Thoracic aorta (tissue), 2 donors: Measurements from ENCODE around the gene CHD9. TPM values are rescaled to one million over a fixed set of nuclear protein-coding genes. Genes with fewer than 3 reads are reported as not detected.
A peak's percentile ranks its signal among the peaks of the same experiment; 100 is the strongest.

ENCODE experiments used
- ATAC-seq: fragments of 150-250 bp; one replicate; pipeline ENCODE4 v1.8.0; 2017; ENCODE audit warnings: low read depth; ENCODE audit not compliant: insufficient number of reproducible peaks, low FRiP score
- DNase-seq: peaks from one replicate; pipeline ENCODE4 v3.0.0-alpha.2; 2020; ENCODE audit warnings: low spot score
- H3K27ac ChIP-seq, 2 donors: fragments of 200-600 bp; sonication (generic); 1 replicate in 1 of 2; 2 replicates in 1 of 2; pipeline ENCODE4 v1.5.1; 2016; ENCODE audit warnings: mild to moderate bottlenecking in 2 of 2, moderate library complexity in 2 of 2
- H3K27me3 ChIP-seq: fragments of 200-600 bp; sonication (generic); replicated peaks from 2 replicates; pipeline ENCODE4 v1.6.0; 2016; ENCODE audit warnings: mild to moderate bottlenecking; ENCODE audit not compliant: insufficient read depth
- H3K36me3 ChIP-seq: fragments of 200-600 bp; sonication (generic); one replicate; pipeline ENCODE4 v1.5.1; 2016
- H3K4me1 ChIP-seq, 2 donors: fragments of 200-600 bp; sonication (generic); 1 replicate in 1 of 2; 2 replicates in 1 of 2; pipeline versions ENCODE4 v1.5.1 to v1.6.0; 2016; ENCODE audit warnings: low read depth in 2 of 2, mild to moderate bottlenecking in 1 of 2; ENCODE audit not compliant: control insufficient read depth in 1 of 2
- H3K4me3 ChIP-seq: fragments of 200-600 bp; sonication (generic); 2 replicates; pipeline ENCODE4 v1.5.1; 2016; ENCODE audit warnings: mild to moderate bottlenecking
- H3K9me3 ChIP-seq: fragments of 200-600 bp; sonication (generic); 2 replicates; pipeline ENCODE4 v1.5.1; 2016
- total RNA-seq, 2 donors: library from RNA; depleted of rRNA; stranded (reverse); fragments of >200 nt; gene quantifications; one replicate each; pipeline versions ENCODE4 v1.1.0 to v1.2.3, GENCODE V29; 2016
- TF ChIP-seq, protein P1 (sequence below): fragments of 200-600 bp; sonication (generic); IDR thresholded peaks from one replicate; pipeline ENCODE4 v1.5.1; 2019; ENCODE audit warnings: antibody characterized with exemption

CHD9 gene, protein sequence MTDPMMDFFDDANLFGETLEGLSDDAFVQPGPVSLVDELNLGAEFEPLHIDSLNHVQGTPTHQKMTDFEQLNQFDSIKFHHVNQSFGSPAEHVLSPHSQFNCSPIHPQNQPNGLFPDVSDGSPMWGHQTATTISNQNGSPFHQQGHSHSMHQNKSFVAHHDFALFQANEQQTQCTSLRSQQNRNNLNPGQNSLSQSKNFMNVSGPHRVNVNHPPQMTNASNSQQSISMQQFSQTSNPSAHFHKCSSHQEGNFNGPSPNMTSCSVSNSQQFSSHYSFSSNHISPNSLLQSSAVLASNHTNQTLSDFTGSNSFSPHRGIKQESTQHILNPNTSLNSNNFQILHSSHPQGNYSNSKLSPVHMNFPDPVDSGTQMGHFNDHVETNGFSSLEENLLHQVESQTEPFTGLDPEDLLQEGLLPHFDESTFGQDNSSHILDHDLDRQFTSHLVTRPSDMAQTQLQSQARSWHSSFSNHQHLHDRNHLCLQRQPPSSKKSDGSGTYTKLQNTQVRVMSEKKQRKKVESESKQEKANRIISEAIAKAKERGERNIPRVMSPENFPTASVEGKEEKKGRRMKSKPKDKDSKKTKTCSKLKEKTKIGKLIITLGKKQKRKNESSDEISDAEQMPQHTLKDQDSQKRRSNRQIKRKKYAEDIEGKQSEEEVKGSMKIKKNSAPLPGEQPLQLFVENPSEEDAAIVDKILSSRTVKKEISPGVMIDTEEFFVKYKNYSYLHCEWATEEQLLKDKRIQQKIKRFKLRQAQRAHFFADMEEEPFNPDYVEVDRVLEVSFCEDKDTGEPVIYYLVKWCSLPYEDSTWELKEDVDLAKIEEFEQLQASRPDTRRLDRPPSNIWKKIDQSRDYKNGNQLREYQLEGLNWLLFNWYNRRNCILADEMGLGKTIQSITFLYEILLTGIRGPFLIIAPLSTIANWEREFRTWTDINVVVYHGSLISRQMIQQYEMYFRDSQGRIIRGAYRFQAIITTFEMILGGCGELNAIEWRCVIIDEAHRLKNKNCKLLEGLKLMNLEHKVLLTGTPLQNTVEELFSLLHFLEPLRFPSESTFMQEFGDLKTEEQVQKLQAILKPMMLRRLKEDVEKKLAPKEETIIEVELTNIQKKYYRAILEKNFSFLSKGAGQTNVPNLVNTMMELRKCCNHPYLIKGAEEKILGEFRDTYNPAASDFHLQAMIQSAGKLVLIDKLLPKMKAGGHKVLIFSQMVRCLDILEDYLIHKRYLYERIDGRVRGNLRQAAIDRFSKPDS (N-terminal part only)
- 100 to 1,000 TPM in 1 of 2 donors, 10 to 100 TPM in 1; 71.3 to 152 TPM for total RNA-seq

DNA sequence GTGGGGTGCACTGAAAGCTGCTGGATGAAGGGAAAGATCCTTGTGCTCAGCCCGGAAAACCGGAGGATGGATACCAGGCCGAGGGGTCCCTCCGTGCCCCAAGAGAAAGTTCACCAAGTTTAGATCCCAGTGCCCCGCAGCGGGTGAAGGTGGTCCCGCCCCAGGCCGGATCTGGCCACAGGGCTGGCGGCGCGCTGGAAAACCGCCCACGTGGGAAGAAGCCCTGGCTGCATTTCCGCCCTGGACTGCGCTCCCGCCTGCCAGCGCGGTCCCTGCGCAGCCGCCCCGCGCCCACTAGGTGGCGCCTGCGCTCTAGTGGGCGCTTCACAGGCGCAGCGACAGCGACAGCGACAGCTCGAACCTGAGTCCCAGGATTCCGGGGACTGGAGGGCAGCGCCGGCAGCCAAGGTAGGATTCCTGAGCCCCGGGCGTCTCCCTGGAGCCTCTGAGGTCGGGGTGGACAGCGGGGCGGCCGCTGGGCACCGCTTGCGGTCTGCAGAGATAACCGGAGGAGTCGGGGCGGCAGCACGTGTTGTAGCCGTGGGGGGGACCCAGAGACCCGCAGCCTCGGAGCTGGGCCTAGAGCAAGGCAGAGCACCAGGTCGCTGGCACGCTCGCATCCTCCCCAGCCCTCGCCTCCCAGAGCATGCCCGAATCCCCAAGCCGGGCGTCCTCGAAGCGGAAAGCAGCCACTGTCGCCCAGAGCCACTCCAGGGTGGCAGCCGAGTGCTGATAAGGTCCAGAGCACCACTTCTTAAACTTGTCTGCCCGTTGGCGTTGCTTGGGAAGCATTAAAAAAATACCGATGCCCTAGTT is at the start of gene CHD9:
TSS of gene CHD9 (plus strand) at position 322 of the 816 bp plus-strand sequence. CDS start 101,099 bp downstream, outside the sequence.
- Histone ChIP-seq H3K27me3 (no peaks in the 10 kb centered on the region), H3K4me1 (peaks cover 23 to 24% of the 10 kb centered on the region in 2 donors), H3K4me3 (peak within 1 kb of the TSS; percentile 81), H3K9me3 (no peaks in the 10 kb centered on the region), H3K27ac (peak within 1 kb of the TSS; percentile 71 to 77), H3K36me3 (no peaks in the 10 kb centered on the region)
- TF ChIP-seq, protein P1, sequence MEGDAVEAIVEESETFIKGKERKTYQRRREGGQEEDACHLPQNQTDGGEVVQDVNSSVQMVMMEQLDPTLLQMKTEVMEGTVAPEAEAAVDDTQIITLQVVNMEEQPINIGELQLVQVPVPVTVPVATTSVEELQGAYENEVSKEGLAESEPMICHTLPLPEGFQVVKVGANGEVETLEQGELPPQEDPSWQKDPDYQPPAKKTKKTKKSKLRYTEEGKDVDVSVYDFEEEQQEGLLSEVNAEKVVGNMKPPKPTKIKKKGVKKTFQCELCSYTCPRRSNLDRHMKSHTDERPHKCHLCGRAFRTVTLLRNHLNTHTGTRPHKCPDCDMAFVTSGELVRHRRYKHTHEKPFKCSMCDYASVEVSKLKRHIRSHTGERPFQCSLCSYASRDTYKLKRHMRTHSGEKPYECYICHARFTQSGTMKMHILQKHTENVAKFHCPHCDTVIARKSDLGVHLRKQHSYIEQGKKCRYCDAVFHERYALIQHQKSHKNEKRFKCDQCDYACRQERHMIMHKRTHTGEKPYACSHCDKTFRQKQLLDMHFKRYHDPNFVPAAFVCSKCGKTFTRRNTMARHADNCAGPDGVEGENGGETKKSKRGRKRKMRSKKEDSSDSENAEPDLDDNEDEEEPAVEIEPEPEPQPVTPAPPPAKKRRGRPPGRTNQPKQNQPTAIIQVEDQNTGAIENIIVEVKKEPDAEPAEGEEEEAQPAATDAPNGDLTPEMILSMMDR: peak; percentile 99
- peak; percentile 13 for DNase-seq
- peak; percentile 85 for ATAC-seq

DNA sequence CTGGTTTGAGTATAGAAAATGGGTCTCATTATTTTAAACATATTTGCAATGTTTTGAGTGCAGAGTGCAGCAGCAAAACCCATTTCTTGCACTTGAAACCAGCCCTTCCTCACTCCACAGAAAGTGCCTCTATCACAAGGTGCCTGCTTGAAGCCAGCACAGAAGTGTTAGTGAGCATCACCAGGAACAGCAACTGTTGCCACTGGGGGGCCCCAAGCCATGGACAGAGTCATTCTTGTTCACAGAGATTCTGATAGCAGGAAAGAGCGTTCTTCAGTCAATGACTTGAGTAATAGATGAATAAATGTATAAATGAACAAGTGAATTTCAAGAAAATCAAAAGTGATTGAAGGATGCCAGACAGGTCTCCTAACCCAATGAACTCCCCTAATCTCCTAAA is 47.7 kb upstream of the CHD9 start:
- no peaks in the 10 kb centered on the region for H3K36me3 ChIP-seq
- no peak overlapping the region for H3K27ac ChIP-seq
- no peak overlapping the region for H3K4me3 ChIP-seq
- H3K9me3 ChIP-seq: no peaks in the 10 kb centered on the region
- no peaks in the 10 kb centered on the region for H3K4me1 ChIP-seq
- DNase-seq (no peak), ATAC-seq (no peak)
- H3K27me3 ChIP-seq: no peaks in the 10 kb centered on the region
- TF ChIP-seq, protein P1: no peak

DNA sequence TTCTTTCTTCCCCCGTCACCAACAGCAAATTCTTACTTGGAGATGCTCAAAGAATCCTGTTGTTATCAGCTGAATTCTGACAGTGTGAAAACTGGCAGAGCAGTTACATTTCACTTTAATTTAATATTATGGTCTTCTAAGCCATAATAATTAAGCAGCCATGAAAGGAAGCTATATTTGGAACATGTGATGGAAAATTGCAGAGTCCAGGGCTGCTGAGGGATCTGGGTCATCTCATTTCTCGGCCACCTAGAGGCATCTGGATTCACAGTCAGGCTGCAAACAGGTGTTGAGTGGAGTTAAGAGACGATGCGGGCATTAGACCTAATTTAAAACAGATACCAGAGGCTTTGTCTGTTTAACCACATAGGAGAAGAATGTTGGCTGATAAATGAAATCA is 40.5 kb upstream of the CHD9 start:
- H3K27ac ChIP-seq: no peak overlapping the region
- TF ChIP-seq, protein P1: no peak

DNA sequence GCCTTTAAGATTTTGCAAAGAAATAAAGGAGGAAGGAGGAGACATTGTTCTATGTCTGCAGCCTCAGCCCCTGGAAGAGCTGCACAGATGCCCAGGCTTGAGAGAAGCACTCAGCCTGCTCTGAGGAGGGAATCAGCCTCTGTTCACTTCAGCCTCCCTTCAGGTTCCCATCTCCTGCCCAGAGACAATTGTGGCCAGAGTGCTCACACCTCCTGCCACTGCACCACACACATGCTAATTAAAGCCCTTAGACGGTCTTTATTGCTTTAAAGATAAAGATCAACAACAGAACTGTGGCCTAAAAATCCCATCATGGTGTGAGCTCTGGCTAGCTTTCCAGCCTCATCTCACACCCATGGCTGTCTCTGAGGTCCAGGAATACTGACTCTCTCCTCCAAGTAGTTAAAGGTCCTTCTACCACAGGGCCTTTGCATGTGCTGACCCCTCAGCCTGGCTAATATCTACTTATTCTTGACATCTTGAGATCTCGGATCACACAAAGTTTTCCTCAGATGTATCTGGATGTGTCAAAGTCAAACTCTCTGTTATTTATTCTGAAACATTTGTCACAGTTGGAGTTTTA is 35.9 kb upstream of the CHD9 start:
- ATAC-seq (no peak), DNase-seq (no peak)
- Histone ChIP-seq H3K9me3 (no peaks in the 10 kb centered on the region), H3K27ac (no peak overlapping the region), H3K27me3 (no peaks in the 10 kb centered on the region), H3K4me3 (no peak overlapping the region), H3K36me3 (no peaks in the 10 kb centered on the region), H3K4me1 (no peaks in the 10 kb centered on the region)
- TF ChIP-seq, protein P1: no peak

More for the DNA sequence above, 40.5 kb upstream of the CHD9 start:
- Histone ChIP-seq H3K36me3 (no peaks in the 10 kb centered on the region), H3K4me3 (no peak overlapping the region), H3K27me3 (no peaks in the 10 kb centered on the region), H3K4me1 (no peaks in the 10 kb centered on the region), H3K9me3 (no peaks in the 10 kb centered on the region)
- DNase-seq: no peak
- no peak for ATAC-seq
